H1 (cell line): ENCODE data around the gene MBOAT2. TPM values are rescaled to one million over a fixed set of nuclear protein-coding genes. Genes with fewer than 3 reads are reported as not detected.

Experiments used
- CBX5 ChIP-seq: fragments of 300-800, 300-1000 bp; sonication (generic); IDR thresholded peaks from 2 replicates; pipeline ENCODE4 v1.7.1; 2016; ENCODE audit warnings: antibody characterized with exemption, low read length, low read depth
- CHD7 ChIP-seq: fragments of 300-600 bp; sonication (generic); IDR thresholded peaks from 2 replicates; pipeline ENCODE4 v1.7.1; 2012; ENCODE audit warnings: low read length, moderate library complexity, mild to moderate bottlenecking, inconsistent platforms; ENCODE audit not compliant: insufficient replicate concordance
- FOSL1 ChIP-seq: IDR thresholded peaks from 2 replicates; pipeline ENCODE4 v1.6.1; 2011; ENCODE audit warnings: mild to moderate bottlenecking, low read depth, low read length, moderate library complexity; ENCODE audit not compliant: insufficient read depth
- GTF2F1 ChIP-seq: IDR thresholded peaks from 2 replicates; pipeline ENCODE4 v1.6.1; 2012; ENCODE audit warnings: low read depth, low read length, improper control_type of control experiment, borderline replicate concordance
- MAFK ChIP-seq: IDR thresholded peaks from 2 replicates; pipeline ENCODE4 v1.6.1; 2012; ENCODE audit warnings: low read depth, mild to moderate bottlenecking, improper control_type of control experiment, low read length
- NANOG ChIP-seq: IDR thresholded peaks from 2 replicates; pipeline ENCODE4 v1.6.1; 2011; ENCODE audit warnings: low read length, low read depth, mild to moderate bottlenecking, inconsistent platforms; ENCODE audit not compliant: insufficient read depth, poor library complexity, severe bottlenecking
- POLR2AphosphoS5 ChIP-seq: IDR thresholded peaks from 2 replicates; pipeline ENCODE4 v1.6.1; 2011; ENCODE audit warnings: low read depth, low read length
- RFX5 ChIP-seq: IDR thresholded peaks from 2 replicates; pipeline ENCODE4 v1.6.1; 2011; ENCODE audit warnings: low read depth, low read length, improper control_type of control experiment, borderline replicate concordance
- SAP30 ChIP-seq: fragments of 300-600 bp; sonication (generic); IDR thresholded peaks from 2 replicates; pipeline ENCODE4 v1.7.1; 2012; ENCODE audit warnings: low read length, moderate library complexity, mild to moderate bottlenecking, inconsistent platforms; ENCODE audit not compliant: insufficient read depth, insufficient replicate concordance
- SP2 ChIP-seq: IDR thresholded peaks from 2 replicates; pipeline ENCODE4 v1.6.1; 2012; ENCODE audit warnings: mild to moderate bottlenecking, low read length, inconsistent platforms
- polyA plus RNA-seq, 7 experiments: library from polyadenylated mRNA; depleted of rRNA in 3 of 7; stranded (reverse) in 5 of 7; unstranded in 2 of 7; fragments of >200 nt in 5 of 7; fragments of 200-250 nt in 2 of 7; gene quantifications; 1 replicate in 5 of 7; 2 replicates in 1 of 7; 4 replicates in 1 of 7; pipeline versions ENCODE4 v1.2.1 to v1.2.3, GENCODE V29; 2011 to 2013; ENCODE audit warnings: missing spikeins in 2 of 7, mixed read lengths in 2 of 7
- total RNA-seq: library from RNA; stranded (reverse); fragmentation: NEBNext Ultra II Directional; extraction: Animal tissue kit (Norgen Biotek cat#: 25700); gene quantifications from 2 replicates; pipeline ENCODE4 v1.2.1, GENCODE V29; 2021

MBOAT2 gene
- total and polyA plus RNA-seq, 2 of the 8 experiments (the other 6 are each of a cell fraction or from before 2014, with no cell fraction given): 11.2 to 23.4 TPM

- no peak for TF ChIP-seq CHD7
- TF ChIP-seq FOSL1: no peak
- no peak for TF ChIP-seq MAFK
- no peak for TF ChIP-seq SP2
- TF ChIP-seq SAP30: no peak
- TF ChIP-seq CBX5: no peak
- no peak for TF ChIP-seq GTF2F1
- no peak for TF ChIP-seq RFX5
- TF ChIP-seq NANOG: no peak
- TF ChIP-seq POLR2AphosphoS5: no peak
- TF ChIP-seq, all 59 proteins: peak for 0
These were observed 9.1 kb downstream of the MBOAT2 start (continued) for GRCh38 chr2:8994386-8994785.
